ENCODE data around the gene AK5. TPM values are rescaled to one million over a fixed set of nuclear protein-coding genes. Genes with fewer than 3 reads are reported as not detected.

The AK5 gene
- polyA plus RNA-seq, 1 donor from 2014 or later: 2.7 TPM

- Mint-ChIP-seq H3K27me3 (peaks cover 27% of the 10 kb centered on the region), H3K4me1 (peaks cover 13 to 14% (median 13%) of the 10 kb centered on the region in 3 donors), H3K9me3 (peaks cover 0 to 5% (median 0%) of the 10 kb centered on the region in 3 donors), H3K27ac (no peak overlapping the region), H3K36me3 (no peaks in the 10 kb centered on the region), H3K4me3 (no peak overlapping the region)
Observed at GRCh38 chr1:77276941-77277340, 4.9 kb upstream of the AK5 start.

GRCh38 chr1:77279929-77280328, 1.9 kb upstream of the AK5 start:
- H3K4me3 Mint-ChIP-seq: peak overlapping the region in 3 of 4 donors; percentile 5 to 56 (median 33)
- peaks cover 40% of the 10 kb centered on the region for H3K27me3 Mint-ChIP-seq
- no peaks in the 10 kb centered on the region for H3K36me3 Mint-ChIP-seq
- peaks cover 14 to 17% (median 14%) of the 10 kb centered on the region in 3 donors for H3K4me1 Mint-ChIP-seq
- H3K27ac Mint-ChIP-seq: no peak overlapping the region
- peaks cover 0 to 5% (median 0%) of the 10 kb centered on the region in 3 donors for H3K9me3 Mint-ChIP-seq

- Mint-ChIP-seq H3K4me1 (peaks cover 14 to 17% (median 14%) of the 10 kb centered on the region in 3 donors), H3K4me3 (peak overlapping the region in 1 of 4 donors; percentile 76), H3K27me3 (peaks cover 49% of the 10 kb centered on the region), H3K36me3 (no peaks in the 10 kb centered on the region), H3K27ac (no peak overlapping the region), H3K9me3 (peaks cover 0 to 5% (median 0%) of the 10 kb centered on the region in 3 donors)
Observed at GRCh38 chr1:77280962-77281361, 857 bp upstream of the AK5 start.

GRCh38 chr1:77282187-77282865, 507 bp downstream of the AK5 start:
- no peak overlapping the region for H3K27ac Mint-ChIP-seq
- H3K36me3 Mint-ChIP-seq: no peaks in the 10 kb centered on the region
- peaks cover 55% of the 10 kb centered on the region for H3K27me3 Mint-ChIP-seq
- peak overlapping the region in 2 of 4 donors; percentile 61 to 77 for H3K4me3 Mint-ChIP-seq
- peaks cover 14 to 17% (median 14%) of the 10 kb centered on the region in 3 donors for H3K4me1 Mint-ChIP-seq
- peaks cover 0 to 4% (median 0%) of the 10 kb centered on the region in 3 donors for H3K9me3 Mint-ChIP-seq

GRCh38 chr1:77282866-77283539, 1.2 kb downstream of the AK5 start:
- Mint-ChIP-seq H3K27me3 (peaks cover 58% of the 10 kb centered on the region), H3K9me3 (peaks cover 0 to 4% (median 0%) of the 10 kb centered on the region in 3 donors), H3K4me3 (peak overlapping the region in 3 of 4 donors; percentile 35 to 77 (median 61)), H3K36me3 (no peaks in the 10 kb centered on the region), H3K27ac (no peak overlapping the region), H3K4me1 (peaks cover 14 to 17% (median 14%) of the 10 kb centered on the region in 3 donors)

GRCh38 chr1:77283701-77284425, 2.0 kb downstream of the AK5 start:
- Mint-ChIP-seq H3K27ac (no peak overlapping the region), H3K4me3 (peak overlapping the region in 1 of 4 donors; percentile 17), H3K27me3 (peaks cover 58% of the 10 kb centered on the region), H3K9me3 (peaks cover 0 to 4% (median 0%) of the 10 kb centered on the region in 3 donors), H3K4me1 (peaks cover 14 to 17% (median 14%) of the 10 kb centered on the region in 3 donors), H3K36me3 (no peaks in the 10 kb centered on the region)

- Mint-ChIP-seq H3K4me3 (no peak overlapping the region), H3K36me3 (no peaks in the 10 kb centered on the region), H3K27ac (no peak overlapping the region), H3K4me1 (peaks cover 0 to 4% (median 1%) of the 10 kb centered on the region in 3 donors), H3K27me3 (peaks cover 38% of the 10 kb centered on the region), H3K9me3 (no peaks in the 10 kb centered on the region)
Observed at GRCh38 chr1:77287535-77287934, 5.7 kb downstream of the AK5 start.

- no peak overlapping the region for H3K4me3 Mint-ChIP-seq
- H3K4me1 Mint-ChIP-seq: peaks cover 0 to 2% (median 0%) of the 10 kb centered on the region in 3 donors
- no peaks in the 10 kb centered on the region for H3K36me3 Mint-ChIP-seq
- H3K27me3 Mint-ChIP-seq: peaks cover 33% of the 10 kb centered on the region
- no peaks in the 10 kb centered on the region for H3K9me3 Mint-ChIP-seq
- H3K27ac Mint-ChIP-seq: no peak overlapping the region
Observed at GRCh38 chr1:77288275-77288674, 6.5 kb downstream of the AK5 start.

GRCh38 chr1:77290576-77290975, 8.8 kb downstream of the AK5 start:
- Mint-ChIP-seq H3K27ac (no peak overlapping the region), H3K4me1 (no peaks in the 10 kb centered on the region), H3K36me3 (no peaks in the 10 kb centered on the region), H3K4me3 (no peak overlapping the region), H3K9me3 (no peaks in the 10 kb centered on the region), H3K27me3 (peaks cover 19% of the 10 kb centered on the region)

GRCh38 chr1:77292551-77292950, 10.7 kb downstream of the AK5 start:
- Mint-ChIP-seq H3K27ac (no peak overlapping the region), H3K9me3 (no peaks in the 10 kb centered on the region), H3K27me3 (peaks cover 9% of the 10 kb centered on the region), H3K36me3 (no peaks in the 10 kb centered on the region), H3K4me3 (no peak overlapping the region), H3K4me1 (no peaks in the 10 kb centered on the region)

- Mint-ChIP-seq H3K27ac (no peak overlapping the region), H3K4me1 (no peaks in the 10 kb centered on the region), H3K36me3 (no peaks in the 10 kb centered on the region), H3K4me3 (no peak overlapping the region), H3K9me3 (peaks cover 0 to 2% (median 0%) of the 10 kb centered on the region in 3 donors), H3K27me3 (peaks cover 1% of the 10 kb centered on the region)
Observed at GRCh38 chr1:77300566-77300965, 18.7 kb downstream of the AK5 start.

- H3K27me3 Mint-ChIP-seq: peaks cover 5% of the 10 kb centered on the region
- H3K9me3 Mint-ChIP-seq: peaks cover 0 to 2% (median 2%) of the 10 kb centered on the region in 3 donors
- H3K36me3 Mint-ChIP-seq: no peaks in the 10 kb centered on the region
- H3K4me1 Mint-ChIP-seq: no peaks in the 10 kb centered on the region
- no peak overlapping the region for H3K4me3 Mint-ChIP-seq
- H3K27ac Mint-ChIP-seq: no peak overlapping the region
Observed at GRCh38 chr1:77303387-77303786, 21.6 kb downstream of the AK5 start.

- Mint-ChIP-seq H3K9me3 (peaks cover 0 to 2% (median 0%) of the 10 kb centered on the region in 3 donors), H3K4me3 (peak overlapping the region in 1 of 4 donors; percentile 48), H3K4me1 (peaks cover 0 to 2% (median 2%) of the 10 kb centered on the region in 3 donors), H3K27ac (no peak overlapping the region), H3K27me3 (peaks cover 4% of the 10 kb centered on the region), H3K36me3 (no peaks in the 10 kb centered on the region)
Observed at GRCh38 chr1:77308889-77309621, 27.2 kb downstream of the AK5 start.

GRCh38 chr1:77310924-77311323, 29.1 kb downstream of the AK5 start:
- H3K27ac Mint-ChIP-seq: no peak overlapping the region
- H3K4me3 Mint-ChIP-seq: no peak overlapping the region
- H3K4me1 Mint-ChIP-seq: peaks cover 0 to 2% (median 2%) of the 10 kb centered on the region in 3 donors
- H3K27me3 Mint-ChIP-seq: peaks cover 3% of the 10 kb centered on the region
- no peaks in the 10 kb centered on the region for H3K36me3 Mint-ChIP-seq
- H3K9me3 Mint-ChIP-seq: peaks cover 0 to 2% (median 0%) of the 10 kb centered on the region in 3 donors

All from IgD-negative memory B cell (primary cell).